HFF-Myc (cell line): Measurements from ENCODE around the gene TBKBP1.

Experiments used
- DNase-seq: peaks from one replicate; pipeline ENCODE4 v3.0.0-alpha.2; 2011; ENCODE audit warnings: low read depth; ENCODE audit errors: extremely low read depth
- H3K4me3 ChIP-seq: replicated peaks from 2 replicates; pipeline ENCODE4 v1.5.1; 2011; ENCODE audit warnings: low read depth, mild to moderate bottlenecking, control low read depth, low read length
- CTCF ChIP-seq: IDR thresholded peaks from 2 replicates; pipeline ENCODE4 v1.5.1; 2012; ENCODE audit warnings: mild to moderate bottlenecking, low read depth, low read length, control low read depth; ENCODE audit errors: missing control alignments

The TBKBP1 gene

GRCh38 chr17:47686276-47686635, 7.7 kb upstream of the TBKBP1 start:
- no peak overlapping the region for H3K4me3 ChIP-seq
- no peak for TF ChIP-seq CTCF
- DNase-seq: no peak

- H3K4me3 ChIP-seq: no peak overlapping the region
- no peak for TF ChIP-seq CTCF
- no peak for DNase-seq
Observed at GRCh38 chr17:47686664-47687327, 7.2 kb upstream of the TBKBP1 start.

GRCh38 chr17:47687328-47687690, 6.7 kb upstream of the TBKBP1 start:
- H3K4me3 ChIP-seq: no peak overlapping the region
- DNase-seq: no peak
- TF ChIP-seq CTCF: no peak

- DNase-seq: no peak
- TF ChIP-seq CTCF: no peak
- no peak overlapping the region for H3K4me3 ChIP-seq
Observed at GRCh38 chr17:47687748-47688147, 6.2 kb upstream of the TBKBP1 start.

- no peak for TF ChIP-seq CTCF
- no peak overlapping the region for H3K4me3 ChIP-seq
- DNase-seq: no peak
Observed at GRCh38 chr17:47690121-47690520, 3.8 kb upstream of the TBKBP1 start.

GRCh38 chr17:47692137-47692894, 1.6 kb upstream of the TBKBP1 start:
- H3K4me3 ChIP-seq: no peak overlapping the region
- no peak for TF ChIP-seq CTCF
- no peak for DNase-seq
